HEK293T (cell line): ENCODE results near the gene CADM2.

Experiments used
- BHLHE40 ChIP-seq: fragments of 450-650 bp; IDR thresholded peaks from 2 replicates; pipeline ENCODE4 v1.6.1; 2016; ENCODE audit warnings: mild to moderate bottlenecking, moderate library complexity, borderline replicate concordance
- HDGF ChIP-seq: fragments of 450-650 bp; IDR thresholded peaks from 2 replicates; pipeline ENCODE4 v1.6.1; 2017; ENCODE audit warnings: antibody characterized with exemption, borderline replicate concordance
- L3MBTL2 ChIP-seq: fragments of 450-650 bp; conservative IDR thresholded peaks from 2 replicates; pipeline ENCODE4 v1.6.1; 2016; ENCODE audit warnings: mild to moderate bottlenecking
- TARDBP ChIP-seq: fragments of 450-650 bp; IDR thresholded peaks from 2 replicates; pipeline ENCODE4 v1.6.1; 2016
- ZNF384 ChIP-seq: fragments of 450-650 bp; IDR thresholded peaks from 2 replicates; pipeline ENCODE4 v1.6.1; 2016

GRCh38 chr3:85560088-85560785 is 601.4 kb downstream of the CADM2 start:
- no peak for TF ChIP-seq L3MBTL2
- TF ChIP-seq TARDBP = no peak
- TF ChIP-seq ZNF384 = no peak
- TF ChIP-seq BHLHE40 = no peak
- TF ChIP-seq HDGF = no peak
